ENCODE measurements around the gene TPST1.

DNA sequence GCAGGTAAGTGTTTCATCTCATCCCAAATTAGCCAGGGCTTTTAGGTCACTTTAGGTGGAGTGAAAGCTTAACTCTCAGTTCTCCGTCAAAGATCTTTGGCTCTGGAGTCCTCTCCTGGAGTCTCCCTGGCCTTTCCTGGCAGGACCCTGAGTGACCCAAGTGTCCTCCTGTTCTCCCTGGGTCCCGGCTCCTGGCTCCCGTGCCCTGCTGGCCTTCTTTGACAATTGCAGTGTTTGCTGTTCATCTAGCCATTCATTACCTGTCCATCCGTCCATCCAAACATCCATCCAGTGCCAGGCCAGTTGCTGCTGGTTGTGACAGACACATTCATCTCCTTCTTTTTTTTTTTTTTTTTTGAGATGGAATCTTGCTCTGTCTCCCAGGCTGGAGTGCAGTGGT, 6.2 kb upstream of the TPST1 start:
- TF ChIP-seq, protein P1, sequence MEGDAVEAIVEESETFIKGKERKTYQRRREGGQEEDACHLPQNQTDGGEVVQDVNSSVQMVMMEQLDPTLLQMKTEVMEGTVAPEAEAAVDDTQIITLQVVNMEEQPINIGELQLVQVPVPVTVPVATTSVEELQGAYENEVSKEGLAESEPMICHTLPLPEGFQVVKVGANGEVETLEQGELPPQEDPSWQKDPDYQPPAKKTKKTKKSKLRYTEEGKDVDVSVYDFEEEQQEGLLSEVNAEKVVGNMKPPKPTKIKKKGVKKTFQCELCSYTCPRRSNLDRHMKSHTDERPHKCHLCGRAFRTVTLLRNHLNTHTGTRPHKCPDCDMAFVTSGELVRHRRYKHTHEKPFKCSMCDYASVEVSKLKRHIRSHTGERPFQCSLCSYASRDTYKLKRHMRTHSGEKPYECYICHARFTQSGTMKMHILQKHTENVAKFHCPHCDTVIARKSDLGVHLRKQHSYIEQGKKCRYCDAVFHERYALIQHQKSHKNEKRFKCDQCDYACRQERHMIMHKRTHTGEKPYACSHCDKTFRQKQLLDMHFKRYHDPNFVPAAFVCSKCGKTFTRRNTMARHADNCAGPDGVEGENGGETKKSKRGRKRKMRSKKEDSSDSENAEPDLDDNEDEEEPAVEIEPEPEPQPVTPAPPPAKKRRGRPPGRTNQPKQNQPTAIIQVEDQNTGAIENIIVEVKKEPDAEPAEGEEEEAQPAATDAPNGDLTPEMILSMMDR (IDR thresholded peaks at IDR 0.05; ENCODE audit: control extremely low read depth in 1 of 3, insufficient read depth in 1 of 3, low read depth in 1 of 3, low read length in 3 of 3): no peak
- TF ChIP-seq POLR2A (IDR thresholded peaks at IDR 0.05; ENCODE audit: control extremely low read depth in 1 of 2, low read depth in 2 of 2, low read length in 2 of 2) (no peak), SP1 (IDR thresholded peaks at IDR 0.05; ENCODE audit: low read depth, low read length) (no peak), TBP (IDR thresholded peaks at IDR 0.05; ENCODE audit: low read depth, low read length) (no peak)

Data from H1 (cell line).